Tibial nerve (tissue), 4 donors: ENCODE data around the gene BCAS1. TPM values are rescaled to one million over a fixed set of nuclear protein-coding genes. Genes with fewer than 3 reads are reported as not detected.

ENCODE experiments used
- DNase-seq, 2 donors: peaks; one replicate each; pipeline ENCODE4 v3.0.0-alpha.2; 2019; ENCODE audit warnings: low spot score in 2 of 2
- H3K27ac ChIP-seq, 4 donors: fragments of 200-600 bp; sonication (generic) in 3 of 4; one replicate each; pipeline ENCODE4 v1.5.1; 2017 to 2019; ENCODE audit warnings: mild to moderate bottlenecking in 1 of 4
- H3K27me3 ChIP-seq, 2 donors: fragments of 200-600 bp; sonication (generic) in 1 of 2; one replicate each; pipeline versions ENCODE4 v1.5.1 to v1.6.0; 2017 to 2019
- H3K36me3 ChIP-seq, 3 donors: fragments of 200-600 bp; sonication (generic); one replicate each; pipeline ENCODE4 v1.5.1; 2018 to 2019
- H3K4me1 ChIP-seq, 4 donors: fragments of 200-600 bp; sonication (generic) in 3 of 4; one replicate each; pipeline ENCODE4 v1.5.1; 2017 to 2019
- H3K4me3 ChIP-seq, 4 donors: fragments of 200-600 bp; sonication (generic) in 3 of 4; one replicate each; pipeline ENCODE4 v1.5.1; 2017 to 2019; ENCODE audit warnings: mild to moderate bottlenecking in 1 of 4, moderate library complexity in 1 of 4
- H3K9me3 ChIP-seq, 4 donors: fragments of 200-600 bp; sonication (generic) in 3 of 4; one replicate each; pipeline ENCODE4 v1.5.1; 2017 to 2019
- EP300 ChIP-seq, 2 donors: sonication (generic); formaldehyde crosslinking; IDR thresholded peaks; one replicate each; pipeline ENCODE4 v1.6.1; 2017; ENCODE audit warnings: antibody characterized with exemption in 2 of 2, mild to moderate bottlenecking in 1 of 2
- POLR2A ChIP-seq, 2 donors: fragments of 450-650 bp; IDR thresholded peaks; one replicate each; pipeline ENCODE4 v1.6.1; 2017; ENCODE audit warnings: antibody characterized with exemption in 2 of 2, mild to moderate bottlenecking in 2 of 2, moderate library complexity in 2 of 2
- WGBS, 2 donors: methylation state at CpG; one replicate each; pipeline ENCODE4 v1.1.5; 2018; 5-methylcytosine and 5-hydroxymethylcytosine counted together
- total RNA-seq, 4 donors: library from RNA; depleted of rRNA; stranded (reverse); fragments of >200 nt; gene quantifications; one replicate each; pipeline ENCODE4 v1.1.0, GENCODE V29; 2016
- TF ChIP-seq, protein P1 (sequence below), 5 experiments: fragments of 200-600 bp in 3 of 5; fragments of 450-650 bp in 2 of 5; sonication (generic) in 3 of 5; IDR thresholded peaks; one replicate each; pipeline ENCODE4 v1.5.1; 2016 to 2019; ENCODE audit warnings: antibody characterized with exemption in 5 of 5, mild to moderate bottlenecking in 3 of 5, moderate library complexity in 2 of 5

Gene BCAS1
- total RNA-seq, 4 donors from 2014 or later, result 34.8 to 59.6 (median 47.1) TPM

GRCh38 chr20:54005524-54005923, 64.9 kb downstream of the BCAS1 start:
- Histone ChIP-seq H3K4me3 (no peak overlapping the region), H3K9me3 (peaks cover 0 to 19% (median 1%) of the 10 kb centered on the region in 4 donors), H3K27ac (no peak overlapping the region), H3K4me1 (no peaks in the 10 kb centered on the region), H3K36me3 (no peaks in the 10 kb centered on the region), H3K27me3 (no peaks in the 10 kb centered on the region)
- TF ChIP-seq EP300 (IDR thresholded peaks at IDR 0.05) (no peak), POLR2A (IDR thresholded peaks at IDR 0.05) (no peak)
- TF ChIP-seq, protein P1, sequence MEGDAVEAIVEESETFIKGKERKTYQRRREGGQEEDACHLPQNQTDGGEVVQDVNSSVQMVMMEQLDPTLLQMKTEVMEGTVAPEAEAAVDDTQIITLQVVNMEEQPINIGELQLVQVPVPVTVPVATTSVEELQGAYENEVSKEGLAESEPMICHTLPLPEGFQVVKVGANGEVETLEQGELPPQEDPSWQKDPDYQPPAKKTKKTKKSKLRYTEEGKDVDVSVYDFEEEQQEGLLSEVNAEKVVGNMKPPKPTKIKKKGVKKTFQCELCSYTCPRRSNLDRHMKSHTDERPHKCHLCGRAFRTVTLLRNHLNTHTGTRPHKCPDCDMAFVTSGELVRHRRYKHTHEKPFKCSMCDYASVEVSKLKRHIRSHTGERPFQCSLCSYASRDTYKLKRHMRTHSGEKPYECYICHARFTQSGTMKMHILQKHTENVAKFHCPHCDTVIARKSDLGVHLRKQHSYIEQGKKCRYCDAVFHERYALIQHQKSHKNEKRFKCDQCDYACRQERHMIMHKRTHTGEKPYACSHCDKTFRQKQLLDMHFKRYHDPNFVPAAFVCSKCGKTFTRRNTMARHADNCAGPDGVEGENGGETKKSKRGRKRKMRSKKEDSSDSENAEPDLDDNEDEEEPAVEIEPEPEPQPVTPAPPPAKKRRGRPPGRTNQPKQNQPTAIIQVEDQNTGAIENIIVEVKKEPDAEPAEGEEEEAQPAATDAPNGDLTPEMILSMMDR (IDR thresholded peaks at IDR 0.05), result no peak
- WGBS, 2 donors, result 95 to 99% methylated on average over 4 of the region's 4 CpGs
- no peak for DNase-seq

DNA sequence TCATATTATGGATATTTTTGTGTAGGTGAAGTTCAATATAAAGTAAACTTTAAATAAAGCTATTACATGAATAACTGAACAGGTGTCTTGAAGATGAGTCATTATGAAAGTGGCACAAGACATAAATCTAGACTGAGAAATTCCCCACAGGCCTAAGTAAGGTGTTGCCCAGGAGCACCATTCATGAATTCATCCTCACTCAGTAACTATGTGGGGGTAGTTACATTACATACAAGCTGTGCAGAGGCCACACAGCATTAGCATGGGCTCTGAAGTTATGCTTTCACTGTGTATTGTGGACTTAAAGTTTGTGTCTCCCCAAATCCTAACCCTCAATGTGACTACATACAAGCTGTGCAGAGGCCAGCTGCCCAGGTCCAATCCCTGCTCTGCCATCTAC, 65.9 kb downstream of the BCAS1 start:
- Histone ChIP-seq H3K27me3 (no peaks in the 10 kb centered on the region), H3K4me1 (no peaks in the 10 kb centered on the region), H3K36me3 (no peaks in the 10 kb centered on the region), H3K27ac (no peak overlapping the region), H3K9me3 (peaks cover 0 to 28% (median 1%) of the 10 kb centered on the region in 4 donors), H3K4me3 (no peak overlapping the region)
- TF ChIP-seq POLR2A (IDR thresholded peaks at IDR 0.05) (no peak), EP300 (IDR thresholded peaks at IDR 0.05) (no peak)
- TF ChIP-seq, protein P1 (IDR thresholded peaks at IDR 0.05), result no peak
- no peak for DNase-seq

GRCh38 chr20:54002741-54003140, 67.7 kb downstream of the BCAS1 start:
- no peaks in the 10 kb centered on the region for H3K36me3 ChIP-seq
- no peak for DNase-seq
- H3K4me3 ChIP-seq, result no peak overlapping the region
- TF ChIP-seq EP300 (IDR thresholded peaks at IDR 0.05), result no peak
- TF ChIP-seq, protein P1 (IDR thresholded peaks at IDR 0.05), result no peak
- no peaks in the 10 kb centered on the region for H3K27me3 ChIP-seq
- H3K4me1 ChIP-seq, result no peaks in the 10 kb centered on the region
- WGBS, 2 donors, result 81 to 83% methylated on average over 3 of the region's 3 CpGs
- H3K27ac ChIP-seq, result no peak overlapping the region
- peaks cover 0 to 31% (median 1%) of the 10 kb centered on the region in 4 donors for H3K9me3 ChIP-seq

- Histone ChIP-seq H3K36me3 (no peaks in the 10 kb centered on the region), H3K4me3 (no peak overlapping the region), H3K9me3 (peaks cover 0 to 31% (median 1%) of the 10 kb centered on the region in 4 donors), H3K27me3 (no peaks in the 10 kb centered on the region), H3K4me1 (no peaks in the 10 kb centered on the region), H3K27ac (no peak overlapping the region)
- 81 to 83% methylated on average over 2 of the region's 2 CpGs for WGBS, 2 donors
- DNase-seq, result no peak
- TF ChIP-seq POLR2A (IDR thresholded peaks at IDR 0.05) (no peak), EP300 (IDR thresholded peaks at IDR 0.05) (no peak)
- TF ChIP-seq, protein P1 (IDR thresholded peaks at IDR 0.05), result no peak
These were observed 68.3 kb downstream of the BCAS1 start for GRCh38 chr20:54002056-54002575.

DNA sequence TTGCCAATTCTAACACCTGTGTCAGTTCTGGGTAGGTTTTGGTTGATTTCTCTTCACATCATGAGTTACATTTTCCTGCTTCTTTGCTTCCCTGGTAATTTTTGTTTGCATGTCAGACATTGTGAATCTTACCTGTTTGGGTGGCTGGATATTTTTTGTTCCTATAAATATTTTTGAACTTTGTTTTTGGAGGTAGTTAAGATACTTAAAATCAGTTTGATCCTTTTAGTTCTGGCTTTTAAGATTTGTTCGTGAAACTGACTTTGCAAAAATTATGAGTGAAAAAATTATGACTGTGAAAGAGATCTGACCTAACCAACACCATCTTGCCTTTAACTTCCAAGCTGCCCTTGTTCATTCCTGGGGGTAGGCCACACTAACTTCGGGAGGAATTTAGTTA, 69.5 kb downstream of the BCAS1 start:
- no peak overlapping the region for H3K4me3 ChIP-seq
- no peak for DNase-seq
- H3K4me1 ChIP-seq, result no peaks in the 10 kb centered on the region
- H3K36me3 ChIP-seq, result no peaks in the 10 kb centered on the region
- no peak for TF ChIP-seq EP300 (IDR thresholded peaks at IDR 0.05)
- no peaks in the 10 kb centered on the region for H3K27me3 ChIP-seq
- peaks cover 0 to 31% (median 1%) of the 10 kb centered on the region in 4 donors for H3K9me3 ChIP-seq
- WGBS, 2 donors, result 83 to 89% methylated on average over 2 of the region's 2 CpGs
- no peak overlapping the region for H3K27ac ChIP-seq

DNA sequence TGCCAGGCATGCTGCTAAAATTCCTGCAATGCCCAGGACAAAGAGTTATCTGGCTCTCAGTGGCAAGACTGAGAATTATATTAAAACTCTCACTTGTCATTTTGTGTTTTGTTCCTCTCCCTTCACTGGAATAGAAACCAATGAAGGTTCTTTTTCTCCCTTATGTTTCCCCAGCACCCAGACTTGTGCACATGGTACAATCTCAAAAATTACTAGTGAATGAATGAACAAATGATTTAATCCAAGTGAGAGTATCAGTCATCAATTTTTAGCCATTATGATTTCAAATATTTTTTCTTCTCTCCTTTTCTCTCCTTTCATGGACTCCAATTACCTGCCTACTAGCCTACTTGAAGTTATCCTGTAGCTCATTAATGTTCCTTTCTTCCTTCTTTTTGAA, 70.1 kb downstream of the BCAS1 start:
- no peak for DNase-seq
- no peak overlapping the region for H3K4me3 ChIP-seq
- no peaks in the 10 kb centered on the region for H3K4me1 ChIP-seq
- no peak for TF ChIP-seq EP300 (IDR thresholded peaks at IDR 0.05)
- TF ChIP-seq, protein P1 (IDR thresholded peaks at IDR 0.05), result no peak
- no peaks in the 10 kb centered on the region for H3K36me3 ChIP-seq
- H3K27ac ChIP-seq, result no peak overlapping the region
- H3K9me3 ChIP-seq, result peaks cover 0 to 31% (median 1%) of the 10 kb centered on the region in 4 donors
- no peaks in the 10 kb centered on the region for H3K27me3 ChIP-seq
